ENCODE data around the gene CACNG7. TPM values are rescaled to one million over a fixed set of nuclear protein-coding genes. Genes with fewer than 3 reads are reported as not detected.
"Not testable (repeated sequence)": the region's sequence is repeated elsewhere in the genome, so short reads cannot be mapped to it uniquely, and the experiment has no call there.

Gene CACNG7
- total RNA-seq, 1 donor from 2014 or later: not detected

GRCh38 chr19:53947624-53948023 is 38.5 kb downstream of the CACNG7 start:
- ATAC-seq: no peak
- no peak for DNase-seq (ENCODE audit: low spot score)

GRCh38 chr19:53948611-53949010 is 39.5 kb downstream of the CACNG7 start:
- DNase-seq (ENCODE audit: low spot score); ATAC-seq: not testable (repeated sequence)

GRCh38 chr19:53951436-53951835 is 42.4 kb downstream of the CACNG7 start:
- no peak for ATAC-seq
- no peak for DNase-seq (ENCODE audit: low spot score)

- no peak for DNase-seq (ENCODE audit: low spot score)
- ATAC-seq: no peak
These were observed 42.9 kb downstream of the CACNG7 start for GRCh38 chr19:53951947-53952346.

GRCh38 chr19:53953383-53953782 is 44.3 kb downstream of the CACNG7 start:
- DNase-seq (ENCODE audit: low spot score) (no peak), ATAC-seq (no peak)

GRCh38 chr19:53957448-53958167 is 48.5 kb downstream of the CACNG7 start:
- DNase-seq (ENCODE audit: low spot score) (no peak), ATAC-seq (no peak)

- DNase-seq (ENCODE audit: low spot score) (no peak), ATAC-seq (no peak)
These were observed 49.1 kb downstream of the CACNG7 start for GRCh38 chr19:53958168-53958571.

- no peak for DNase-seq (ENCODE audit: low spot score)
- no peak for ATAC-seq
These were observed 50.0 kb downstream of the CACNG7 start for GRCh38 chr19:53958823-53959757.

GRCh38 chr19:53960187-53960586 is 51.1 kb downstream of the CACNG7 start:
- DNase-seq (ENCODE audit: low spot score) (no peak), ATAC-seq (no peak)

GRCh38 chr19:53960886-53961285 is 51.8 kb downstream of the CACNG7 start:
- no peak for DNase-seq (ENCODE audit: low spot score)
- no peak for ATAC-seq

GRCh38 chr19:53961523-53962356 is 52.7 kb downstream of the CACNG7 start:
- DNase-seq (ENCODE audit: low spot score) (no peak), ATAC-seq (no peak)

- ATAC-seq (no peak), DNase-seq (ENCODE audit: low spot score) (no peak)
These were observed 53.9 kb downstream of the CACNG7 start, which contains the start of gene CACNG8 for GRCh38 chr19:53962887-53963431. TSS of gene CACNG8 (plus strand) at chr19:53962937.

GRCh38 chr19:53965091-53965490 is 56.0 kb downstream of the CACNG7 start:
- DNase-seq (ENCODE audit: low spot score) (no peak), ATAC-seq (no peak)

- no peak for DNase-seq (ENCODE audit: low spot score)
- ATAC-seq: no peak
These were observed 57.9 kb downstream of the CACNG7 start for GRCh38 chr19:53966931-53967330.

- no peak for DNase-seq (ENCODE audit: low spot score)
- ATAC-seq: no peak
These were observed 60.3 kb downstream of the CACNG7 start for GRCh38 chr19:53969366-53969765.

- DNase-seq (ENCODE audit: low spot score) (no peak), ATAC-seq (no peak)
These were observed 62.6 kb downstream of the CACNG7 start for GRCh38 chr19:53971673-53972072.

GRCh38 chr19:53977429-53977990 is 68.4 kb downstream of the CACNG7 start:
- DNase-seq (ENCODE audit: low spot score) (peak; percentile 63), ATAC-seq (peak; percentile 97)

- DNase-seq (ENCODE audit: low spot score) (no peak), ATAC-seq (no peak)
These were observed 69.1 kb downstream of the CACNG7 start for GRCh38 chr19:53977991-53978731.

GRCh38 chr19:53978975-53979801 is 70.1 kb downstream of the CACNG7 start:
- no peak for ATAC-seq
- no peak for DNase-seq (ENCODE audit: low spot score)

Measured in left lobe of liver (tissue), 2 donors.